Activated CD4-positive, alpha-beta T cell treated with anti-CD3 and anti-CD28 coated beads for 48 hours (primary cell): ENCODE measurements around the gene SUV39H1.

ENCODE experiments used
- DNase-seq: peaks from one replicate; pipeline ENCODE4 v3.0.0-alpha.2; 2020

SUV39H1 gene

DNA sequence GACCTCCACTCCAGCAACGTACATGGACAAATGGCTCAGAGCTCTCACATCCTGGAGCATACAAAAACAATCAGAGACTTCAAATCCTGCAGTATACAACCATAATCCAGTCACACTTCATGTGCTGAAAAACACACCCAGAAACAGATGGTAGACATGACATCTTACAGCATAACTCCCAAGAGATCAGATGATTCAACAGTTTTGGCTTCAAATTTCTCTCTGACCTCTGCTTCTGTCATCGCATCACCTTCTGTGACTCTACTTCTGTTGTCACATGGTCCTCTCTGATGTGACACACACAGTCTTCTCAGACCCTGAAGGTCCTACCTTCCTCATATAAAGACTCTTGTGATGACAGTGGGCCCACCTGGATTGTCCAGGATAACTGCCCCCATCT lies 18.5 kb downstream of the SUV39H1 start:
- no peak for DNase-seq

DNA sequence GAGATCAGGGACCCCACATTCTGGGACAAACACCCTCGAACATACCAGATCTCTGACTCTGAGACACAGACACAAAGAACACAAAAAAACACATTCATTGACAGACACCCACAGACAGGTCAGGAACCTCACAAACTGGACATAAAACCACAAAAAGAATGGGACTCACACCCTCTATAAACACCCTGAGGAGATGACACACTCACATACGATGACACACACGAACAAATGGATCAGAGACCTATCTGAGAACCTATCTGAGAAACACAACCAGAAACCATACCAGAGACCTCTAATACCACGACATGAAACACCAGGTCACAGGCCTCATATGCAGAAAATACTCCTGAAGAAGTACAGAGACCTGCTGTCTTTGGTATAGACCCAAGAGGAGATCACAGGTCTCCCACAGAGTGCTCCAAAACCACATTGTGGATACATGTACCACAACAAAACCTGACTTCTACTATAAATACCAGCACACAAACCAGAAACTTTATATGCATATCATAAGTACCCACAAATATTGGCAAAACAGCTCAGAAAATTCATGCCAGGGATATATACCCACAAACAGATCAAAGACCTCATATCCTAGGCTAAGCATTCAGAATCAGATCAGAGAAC lies 19.5 kb downstream of the SUV39H1 start:
- DNase-seq: no peak

DNA sequence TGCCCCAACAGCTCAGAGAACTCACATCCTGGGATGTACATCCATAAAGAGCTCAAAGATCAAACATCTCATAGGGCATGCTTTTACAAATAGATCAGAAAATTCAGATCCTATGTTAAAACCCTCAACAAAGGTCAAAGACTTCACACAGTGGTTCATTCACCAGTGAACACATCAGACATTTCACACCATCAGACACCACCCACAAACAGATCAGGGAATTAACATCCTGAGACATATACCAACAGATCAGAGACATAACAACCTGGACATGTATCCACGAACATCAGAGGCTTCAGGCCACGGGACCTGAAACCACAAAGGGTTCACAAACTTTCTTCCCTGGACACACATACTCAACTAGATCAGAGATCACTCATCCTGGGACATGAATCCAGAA lies 23.4 kb downstream of the SUV39H1 start:
- no peak for DNase-seq

DNA sequence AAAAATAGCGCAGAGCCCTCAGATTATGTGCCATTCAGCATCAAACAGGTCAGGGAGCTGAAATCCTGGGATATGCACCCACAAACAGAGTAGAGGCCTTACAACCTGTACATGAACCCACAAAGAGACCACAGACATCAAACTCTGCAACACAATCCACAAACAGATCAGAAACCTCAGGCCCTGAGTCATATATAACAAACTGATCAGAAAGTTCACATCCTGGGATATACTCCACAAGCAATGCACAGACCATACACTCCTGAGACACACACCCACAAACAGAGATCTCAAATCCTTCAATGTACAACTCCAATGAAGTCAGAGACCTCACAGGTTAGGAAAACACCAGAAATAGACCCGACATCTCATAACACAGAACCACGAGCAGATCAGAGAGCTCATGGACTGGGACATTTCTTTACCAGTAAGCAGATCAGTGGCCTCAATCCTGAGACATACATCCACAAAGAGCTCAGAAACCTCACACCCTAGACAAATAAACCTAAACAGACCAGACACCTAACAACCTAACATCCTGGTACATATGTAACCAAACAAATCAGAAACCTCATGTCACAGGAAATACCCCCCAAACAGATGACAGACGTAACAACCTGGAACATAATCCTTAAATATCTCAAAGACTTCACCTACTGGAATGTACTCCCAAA lies 24.2 kb downstream of the SUV39H1 start:
- no peak for DNase-seq

- DNase-seq: no peak
These were observed 25.4 kb downstream of the SUV39H1 start for GRCh38 chrX:48721916-48722315.

DNA sequence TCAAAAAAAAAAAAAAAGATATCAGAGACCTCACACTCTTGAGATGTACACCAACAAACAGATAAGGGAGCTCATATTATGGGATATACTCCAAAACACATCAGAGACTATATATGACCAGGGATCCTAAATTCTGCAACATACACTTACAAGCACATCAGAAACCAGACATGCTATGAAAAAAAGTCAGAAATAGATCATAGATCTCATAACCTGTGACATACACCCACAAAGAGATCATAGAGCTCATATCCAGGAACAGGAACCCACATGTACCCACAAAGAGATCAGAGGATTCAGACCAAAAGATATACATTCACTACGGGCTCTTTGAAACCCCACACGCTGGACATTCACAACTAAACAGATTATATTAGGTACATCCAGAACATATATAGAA lies 30.1 kb downstream of the SUV39H1 start:
- no peak for DNase-seq

GRCh38 chrX:48728653-48729052 lies 32.1 kb downstream of the SUV39H1 start:
- DNase-seq: no peak

GRCh38 chrX:48736303-48736702 lies 39.8 kb downstream of the SUV39H1 start:
- no peak for DNase-seq

GRCh38 chrX:48736878-48737212 lies 40.3 kb downstream of the SUV39H1 start:
- DNase-seq: no peak

- peak; percentile 89 for DNase-seq
These were observed 40.8 kb downstream of the SUV39H1 start for GRCh38 chrX:48737213-48737938.

DNA sequence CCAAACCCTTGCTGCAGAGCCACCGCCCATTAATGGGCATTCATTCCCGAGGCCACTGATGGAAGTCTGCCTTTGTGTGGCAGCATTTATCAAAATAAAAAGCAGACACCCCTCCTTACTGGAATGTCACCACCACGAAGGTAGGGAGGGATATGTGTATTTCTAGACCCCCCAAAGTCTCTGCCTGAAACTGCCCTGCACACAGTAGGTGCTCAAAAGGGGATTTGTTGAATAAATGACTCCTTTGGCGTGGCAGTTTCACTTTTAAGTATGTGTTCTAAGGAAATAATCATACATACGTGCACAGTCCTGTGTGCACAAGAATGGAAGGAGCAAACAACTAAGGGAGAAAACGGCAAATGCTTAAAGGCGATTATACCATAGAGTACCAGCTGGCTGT lies 41.4 kb downstream of the SUV39H1 start:
- no peak for DNase-seq

DNA sequence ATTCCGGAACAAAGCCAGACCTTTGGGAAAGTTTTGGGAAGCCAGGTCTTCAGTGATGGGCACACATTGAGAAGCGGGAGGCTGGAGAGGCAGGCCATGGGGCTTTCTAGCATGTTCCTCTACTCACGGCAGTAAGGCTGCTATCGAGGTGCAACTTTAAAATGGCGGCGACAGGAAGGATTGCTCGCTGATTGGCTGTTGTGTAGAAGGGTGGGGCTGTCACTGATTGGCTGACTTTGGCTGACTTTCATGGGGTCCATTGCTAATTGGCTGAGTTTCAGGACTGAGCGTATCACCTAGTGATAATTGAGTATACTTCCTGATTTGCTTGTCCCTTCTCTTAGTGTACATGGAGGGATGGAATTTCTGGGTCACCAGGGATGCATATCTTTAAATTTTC lies 45.3 kb downstream of the SUV39H1 start:
- no peak for DNase-seq

DNA sequence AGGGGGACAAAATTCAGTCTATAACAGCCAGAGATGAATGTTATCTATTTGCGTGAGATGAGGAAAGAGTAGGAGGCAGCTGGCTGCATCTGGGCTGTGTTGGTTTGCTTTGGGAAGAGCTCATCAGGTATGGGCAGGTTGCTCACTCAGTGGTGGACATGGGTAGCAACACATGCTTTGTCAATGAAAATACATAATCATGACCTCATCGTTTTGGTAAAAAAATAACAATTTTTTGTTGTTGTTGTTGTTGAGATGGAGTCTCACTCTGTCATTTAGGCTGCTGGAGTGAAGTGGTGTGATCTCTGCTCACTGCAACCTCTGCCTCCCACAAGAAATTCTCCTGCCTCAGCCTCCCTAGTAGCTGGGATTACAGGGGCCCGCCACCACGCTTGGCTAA lies 48.7 kb downstream of the SUV39H1 start:
- no peak for DNase-seq

DNA sequence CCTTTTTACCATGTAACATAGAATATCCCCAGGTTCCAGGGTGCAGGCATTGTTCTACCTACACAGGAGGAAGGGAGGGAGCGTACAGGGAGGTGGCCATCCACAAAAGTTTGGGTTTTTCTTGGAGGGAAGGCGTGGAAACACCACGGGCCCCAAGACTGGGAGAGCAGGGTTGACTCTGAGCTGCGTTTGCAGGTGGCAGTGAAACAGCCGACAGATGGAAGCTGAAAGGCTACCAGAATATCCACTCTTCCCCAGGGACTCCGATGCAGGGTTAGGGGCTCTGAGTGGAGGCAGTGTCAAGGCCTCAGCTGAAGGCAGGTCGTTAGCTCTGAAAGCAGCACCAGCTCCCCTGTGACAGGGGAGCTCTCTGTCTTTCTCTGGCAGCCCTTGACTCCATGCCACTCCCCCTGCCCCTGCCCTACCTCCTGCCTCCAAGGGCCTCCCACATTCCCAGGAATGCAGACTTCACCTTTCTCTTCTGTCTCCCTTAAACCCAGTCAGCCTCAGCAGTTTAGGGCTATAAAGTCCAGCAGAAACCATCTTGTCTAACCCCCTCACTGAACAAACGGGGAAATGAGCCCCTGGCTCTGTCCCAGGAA lies 51.0 kb downstream of the SUV39H1 start:
- DNase-seq: no peak

DNA sequence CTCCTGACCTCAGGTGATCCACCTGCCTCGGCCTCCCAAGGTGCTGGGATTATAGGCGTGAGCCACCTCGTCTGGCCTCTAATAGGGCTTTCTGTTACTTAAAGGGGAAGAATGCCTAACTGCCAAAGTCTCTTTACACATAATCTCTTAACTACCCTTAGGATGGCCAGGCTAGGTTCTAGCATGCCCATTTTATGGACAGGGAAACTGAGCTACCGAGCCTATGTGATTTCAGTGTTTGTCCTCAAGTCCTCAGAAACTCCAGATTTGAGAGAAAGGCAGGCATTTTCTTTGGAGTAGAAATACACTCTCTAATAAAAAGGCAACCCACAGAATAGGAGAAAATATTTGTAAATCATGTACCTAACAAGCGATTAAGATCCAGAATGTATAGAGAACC lies 52.6 kb downstream of the SUV39H1 start:
- DNase-seq: no peak

DNA sequence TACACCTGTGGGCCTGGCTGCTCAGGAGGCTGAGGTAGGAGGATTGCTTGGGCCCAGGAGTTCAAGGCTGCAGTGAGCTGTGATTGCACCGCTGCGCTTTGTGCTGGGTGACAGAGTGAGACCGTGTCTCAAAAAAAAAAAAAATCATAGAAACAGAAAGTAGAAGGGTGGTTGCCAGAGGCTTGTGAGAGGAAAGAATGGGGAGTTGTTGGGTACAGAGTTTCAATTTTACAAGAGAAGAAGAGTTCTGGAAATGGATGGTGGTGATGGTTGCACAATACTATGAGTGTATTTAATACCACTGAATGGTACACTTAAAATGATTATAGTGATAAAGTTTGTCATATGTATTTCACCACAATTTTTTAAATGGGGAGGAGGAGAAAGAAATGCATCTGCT lies 54.8 kb downstream of the SUV39H1 start:
- peak; percentile 30 for DNase-seq

DNA sequence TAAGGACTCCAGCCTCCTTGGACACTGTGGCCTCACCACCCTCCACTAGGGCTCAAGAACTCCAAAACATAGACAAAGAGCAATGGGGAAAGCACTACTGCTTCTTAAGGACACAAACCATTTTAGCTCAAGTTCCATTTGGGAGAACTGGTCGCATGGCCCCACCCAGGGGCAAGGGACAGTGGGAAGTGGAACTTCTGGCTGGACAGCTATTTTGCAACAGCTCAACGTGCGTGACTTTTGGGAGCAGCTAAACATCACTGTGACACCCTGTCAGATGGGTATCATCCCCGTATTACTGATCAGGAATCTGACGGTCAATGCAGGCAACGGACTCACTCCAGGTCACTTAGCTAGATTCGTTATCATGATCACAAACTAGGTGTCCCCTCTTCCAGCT lies 56.0 kb downstream of the SUV39H1 start:
- no peak for DNase-seq

- DNase-seq: no peak
These were observed 57.2 kb downstream of the SUV39H1 start for GRCh38 chrX:48753708-48754228.

DNA sequence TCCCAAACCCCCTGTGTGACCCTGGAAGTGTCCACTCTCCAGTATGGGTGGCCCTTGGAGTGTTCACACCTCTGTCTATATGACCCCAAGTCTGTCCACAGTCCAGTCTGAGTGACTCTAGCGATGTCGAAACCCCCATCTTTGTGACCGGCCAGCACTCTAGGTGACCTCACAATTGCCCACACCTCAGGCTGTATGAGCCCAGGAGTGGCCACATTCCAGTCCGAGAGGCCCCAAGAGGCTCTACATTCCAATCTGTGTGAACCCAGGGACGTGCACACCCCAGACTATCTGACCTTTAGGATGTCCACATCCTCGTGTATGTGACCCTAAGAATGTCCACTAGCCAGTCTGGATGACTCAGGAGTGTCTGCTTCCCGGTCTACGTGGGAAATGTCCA lies 57.7 kb downstream of the SUV39H1 start:
- DNase-seq: no peak
